Fibroblast of lung (primary cell): ENCODE measurements around the gene DOK4. TPM values are rescaled to one million over a fixed set of nuclear protein-coding genes. Genes with fewer than 3 reads are reported as not detected.

Source experiments
- DNase-seq, 2 donors: peaks; one replicate each; pipeline versions ENCODE4 v3.0.0 to v3.0.0-alpha.2; 2010; ENCODE audit warnings: low read depth in 2 of 2
- H2AFZ ChIP-seq: 2 replicates; pipeline ENCODE4 v1.5.1; 2012; ENCODE audit warnings: low read length, control low read depth, inconsistent platforms
- H3K27ac ChIP-seq: 2 replicates; pipeline ENCODE4 v1.5.1; 2011; ENCODE audit warnings: low read length, control low read depth; ENCODE audit not compliant: insufficient read depth
- H3K27me3 ChIP-seq: 2 replicates; pipeline ENCODE4 v1.5.1; 2011; ENCODE audit warnings: mild to moderate bottlenecking, low read length; ENCODE audit not compliant: control insufficient read depth, insufficient read depth
- H3K36me3 ChIP-seq: 2 replicates; pipeline ENCODE4 v1.5.1; 2011; ENCODE audit warnings: low read length; ENCODE audit not compliant: control insufficient read depth, insufficient read depth
- H3K4me1 ChIP-seq: 2 replicates; pipeline ENCODE4 v1.5.1; 2011; ENCODE audit warnings: low read length; ENCODE audit not compliant: control insufficient read depth, insufficient read depth; ENCODE audit errors: extremely low read depth
- H3K4me2 ChIP-seq: 2 replicates; pipeline ENCODE4 v1.5.1; 2011; ENCODE audit warnings: low read length, control low read depth; ENCODE audit not compliant: insufficient read depth; ENCODE audit errors: extremely low read depth
- H3K4me3 ChIP-seq, 4 experiments: fragments of 200-600 bp in 1 of 4; sonication (generic) in 1 of 4; replicated peaks in 1 of 4; 2 replicates each; pipeline ENCODE4 v1.5.1; 2011 to 2016; ENCODE audit warnings: low read length in 4 of 4, low read depth in 3 of 4, mild to moderate bottlenecking in 3 of 4, control low read depth in 2 of 4, inconsistent platforms in 1 of 4, mixed read lengths in 1 of 4; ENCODE audit not compliant: insufficient read depth in 1 of 4; ENCODE audit errors: control extremely low read depth in 1 of 4
- H3K79me2 ChIP-seq: 2 replicates; pipeline ENCODE4 v1.5.1; 2012; ENCODE audit warnings: mild to moderate bottlenecking, low read length, inconsistent platforms; ENCODE audit not compliant: control insufficient read depth, insufficient read depth
- H3K9ac ChIP-seq: 2 replicates; pipeline ENCODE4 v1.5.1; 2011; ENCODE audit warnings: mild to moderate bottlenecking, low read length, control low read depth; ENCODE audit not compliant: insufficient read depth
- H3K9me3 ChIP-seq: 2 replicates; pipeline ENCODE4 v1.5.1; 2012; ENCODE audit warnings: low read depth, low read length; ENCODE audit not compliant: control insufficient read depth, insufficient read depth
- H4K20me1 ChIP-seq: 2 replicates; pipeline ENCODE4 v1.5.1; 2011; ENCODE audit warnings: low read length; ENCODE audit not compliant: control insufficient read depth, insufficient read depth; ENCODE audit errors: extremely low read depth
- EZH2 ChIP-seq: IDR thresholded peaks from 2 replicates; pipeline ENCODE4 v1.5.1; 2012; ENCODE audit warnings: low read length, control low read depth, mild to moderate bottlenecking; ENCODE audit errors: missing control alignments
- polyA plus RNA-seq, 2 donors: library from polyadenylated mRNA; depleted of rRNA in 1 of 2; stranded (reverse) in 1 of 2; unstranded in 1 of 2; fragments of >200 nt; gene quantifications; 2 replicates each; pipeline ENCODE4 v1.2.1, GENCODE V29; 2011 to 2012; ENCODE audit warnings: missing spikeins in 1 of 2
- total RNA-seq: library from RNA; depleted of rRNA; stranded (reverse); fragments of >200 nt; gene quantifications from 2 replicates; pipeline ENCODE4 v1.2.1, GENCODE V29; 2014
- TF ChIP-seq, protein P1 (sequence below), 2 donors: IDR thresholded peaks in 1 of 2; conservative IDR thresholded peaks in 1 of 2; 1 replicate in 1 of 2; 2 replicates in 1 of 2; pipeline ENCODE4 v1.5.1; 2011 to 2012; ENCODE audit warnings: low read length in 2 of 2, control low read depth in 1 of 2, inconsistent platforms in 1 of 2, low read depth in 1 of 2, mild to moderate bottlenecking in 1 of 2

DOK4 gene
- total and polyA plus RNA-seq, 2 donors (not counting 1 experiment from before 2014, with no cell fraction given): 12.6 to 15.0 TPM

DNA sequence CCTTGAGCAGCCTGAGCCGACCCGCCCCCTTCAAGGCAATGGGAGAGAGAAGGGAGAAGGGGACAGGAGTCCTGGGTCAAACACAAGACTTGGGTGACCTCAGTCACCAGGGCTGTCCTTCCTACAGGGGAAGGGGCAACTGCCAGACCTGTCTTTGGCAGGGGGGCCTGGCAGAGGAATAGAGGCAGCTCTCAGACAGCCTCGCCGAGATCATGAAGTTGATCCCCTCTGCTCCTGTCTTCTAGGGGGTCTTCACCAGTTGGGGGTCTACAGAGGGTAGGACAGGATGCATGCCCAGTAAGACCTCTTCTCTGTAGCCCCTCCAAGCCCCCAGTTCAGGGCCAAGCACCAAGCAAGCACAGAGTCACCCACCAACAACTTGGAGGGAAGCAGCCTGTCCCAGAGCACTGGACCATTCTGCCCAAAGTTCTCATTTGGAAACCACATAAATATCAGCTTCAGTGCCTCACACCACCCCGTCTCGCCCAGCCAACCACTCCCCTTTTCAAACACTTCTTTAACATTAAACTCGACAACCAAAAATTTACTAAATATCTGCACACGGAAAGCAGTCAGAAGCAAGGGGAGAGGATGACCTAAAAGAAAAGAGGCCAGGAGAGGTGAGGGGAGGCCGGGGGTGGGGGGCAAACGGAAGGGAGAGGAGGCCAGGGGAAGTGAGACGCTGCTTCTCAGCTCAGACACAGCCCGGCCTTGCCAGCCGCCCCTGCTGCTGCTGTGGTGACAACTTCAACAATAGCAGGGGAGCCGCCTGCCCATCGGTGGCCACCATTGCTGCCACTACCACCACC, 7.7 kb downstream of the DOK4 start:
- H4K20me1 ChIP-seq: no peaks in the 10 kb centered on the region
- DNase-seq: no peak
- H2AFZ ChIP-seq: peak overlapping the region; percentile 51
- H3K27ac ChIP-seq: no peak overlapping the region
- peaks cover 3% of the 10 kb centered on the region for H3K36me3 ChIP-seq
- no peaks in the 10 kb centered on the region for H3K27me3 ChIP-seq
- H3K9me3 ChIP-seq: no peaks in the 10 kb centered on the region
- H3K4me1 ChIP-seq: peaks cover 16% of the 10 kb centered on the region
- peak overlapping the region; percentile 83 for H3K4me2 ChIP-seq
- peak overlapping the region; percentile 41 to 65 (median 53) for H3K4me3 ChIP-seq
- H3K79me2 ChIP-seq: no peaks in the 10 kb centered on the region
- no peak for TF ChIP-seq EZH2
- TF ChIP-seq, protein P1, sequence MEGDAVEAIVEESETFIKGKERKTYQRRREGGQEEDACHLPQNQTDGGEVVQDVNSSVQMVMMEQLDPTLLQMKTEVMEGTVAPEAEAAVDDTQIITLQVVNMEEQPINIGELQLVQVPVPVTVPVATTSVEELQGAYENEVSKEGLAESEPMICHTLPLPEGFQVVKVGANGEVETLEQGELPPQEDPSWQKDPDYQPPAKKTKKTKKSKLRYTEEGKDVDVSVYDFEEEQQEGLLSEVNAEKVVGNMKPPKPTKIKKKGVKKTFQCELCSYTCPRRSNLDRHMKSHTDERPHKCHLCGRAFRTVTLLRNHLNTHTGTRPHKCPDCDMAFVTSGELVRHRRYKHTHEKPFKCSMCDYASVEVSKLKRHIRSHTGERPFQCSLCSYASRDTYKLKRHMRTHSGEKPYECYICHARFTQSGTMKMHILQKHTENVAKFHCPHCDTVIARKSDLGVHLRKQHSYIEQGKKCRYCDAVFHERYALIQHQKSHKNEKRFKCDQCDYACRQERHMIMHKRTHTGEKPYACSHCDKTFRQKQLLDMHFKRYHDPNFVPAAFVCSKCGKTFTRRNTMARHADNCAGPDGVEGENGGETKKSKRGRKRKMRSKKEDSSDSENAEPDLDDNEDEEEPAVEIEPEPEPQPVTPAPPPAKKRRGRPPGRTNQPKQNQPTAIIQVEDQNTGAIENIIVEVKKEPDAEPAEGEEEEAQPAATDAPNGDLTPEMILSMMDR (conservative IDR thresholded peaks at IDR 0.05 in 1 of 2, IDR thresholded peaks at IDR 0.05 in 1 of 2; ENCODE audit: low read depth in 1 of 2, low read length in 2 of 2): no peak
- H3K9ac ChIP-seq: peak overlapping the region; percentile 46

DNA sequence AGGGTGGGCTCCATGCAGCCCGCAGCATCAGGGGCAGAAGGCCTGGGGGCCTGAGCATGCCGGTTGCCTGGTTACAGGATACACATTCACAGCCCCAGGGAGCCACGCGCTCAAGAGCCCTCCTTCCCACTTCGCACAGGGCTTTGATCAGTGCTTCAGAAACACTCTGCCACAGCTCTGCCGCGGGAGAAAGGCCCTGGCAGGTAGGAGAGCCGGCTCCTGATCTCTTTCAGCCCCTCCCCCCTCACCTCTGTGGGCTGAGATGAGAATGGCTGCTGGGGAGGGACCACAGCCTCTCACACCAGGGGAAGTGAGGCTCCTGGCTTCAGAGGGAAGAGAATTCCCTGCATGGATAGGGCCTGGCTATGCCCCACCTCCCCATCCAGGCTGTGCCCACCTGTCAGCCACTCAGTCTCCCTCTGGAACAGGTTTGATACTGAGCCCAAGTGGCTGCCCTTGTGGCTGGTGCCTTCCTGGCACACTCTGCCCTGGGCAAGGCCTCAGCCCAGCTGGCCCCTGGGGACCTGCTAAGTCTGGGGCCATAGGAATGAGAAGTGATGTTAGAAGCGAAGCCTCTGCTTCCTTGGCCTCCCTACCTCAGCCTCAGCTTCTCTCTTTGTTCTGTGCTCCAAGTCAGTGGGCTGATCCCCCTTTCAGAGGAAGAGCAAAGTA, 8.6 kb downstream of the DOK4 start:
- no peak for DNase-seq

DNA sequence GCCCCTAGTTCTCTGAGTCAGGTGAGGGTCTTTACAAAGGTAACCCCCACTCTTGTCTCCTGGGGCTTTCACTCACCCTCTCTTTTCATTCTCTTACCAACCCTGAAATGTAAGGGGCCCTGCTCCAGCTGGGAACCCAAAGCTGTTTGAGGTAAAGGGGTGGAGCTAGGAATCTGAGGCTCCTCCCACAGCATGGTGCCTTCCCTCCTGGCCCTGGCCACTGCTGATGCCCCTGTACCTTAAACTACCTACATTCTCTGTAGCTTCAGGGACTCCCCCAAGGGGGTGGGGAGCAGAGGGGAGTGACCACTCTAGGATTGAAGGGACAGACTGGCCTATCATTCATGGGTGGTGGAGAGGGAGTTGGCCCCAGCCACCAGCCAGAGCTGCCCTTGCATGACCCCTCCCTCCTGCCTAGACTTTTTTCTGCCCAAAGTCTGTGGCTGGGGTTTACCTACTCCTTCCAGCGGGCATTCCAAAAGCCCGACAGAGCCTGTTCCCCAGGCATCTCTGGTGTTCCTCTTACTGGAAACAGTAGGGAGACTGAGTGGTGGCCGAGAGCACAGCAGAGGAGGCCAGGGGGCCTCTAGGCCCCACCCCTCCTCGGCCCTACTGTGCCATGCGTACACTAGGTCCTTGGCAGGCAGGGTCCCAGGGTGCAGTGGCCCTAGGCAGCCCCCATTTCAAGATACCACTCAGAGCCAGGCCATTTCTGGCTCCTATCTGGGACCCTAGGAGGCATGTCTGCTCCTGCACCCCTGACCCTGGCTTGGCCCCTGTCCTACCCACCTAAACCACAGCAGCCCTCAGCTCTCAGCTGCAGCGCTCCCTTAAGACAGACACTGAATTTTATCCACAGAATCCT, 9.5 kb downstream of the DOK4 start:
- H3K4me3 ChIP-seq: no peak overlapping the region
- TF ChIP-seq, protein P1 (conservative IDR thresholded peaks at IDR 0.05 in 1 of 2, IDR thresholded peaks at IDR 0.05 in 1 of 2; ENCODE audit: low read depth in 1 of 2, low read length in 2 of 2): no peak
- TF ChIP-seq EZH2: no peak
- no peaks in the 10 kb centered on the region for H3K79me2 ChIP-seq
- peaks cover 8% of the 10 kb centered on the region for H3K36me3 ChIP-seq
- H2AFZ ChIP-seq: no peak overlapping the region
- no peak overlapping the region for H3K4me2 ChIP-seq
- H4K20me1 ChIP-seq: no peaks in the 10 kb centered on the region
- H3K9me3 ChIP-seq: no peaks in the 10 kb centered on the region
- no peak for DNase-seq
- no peaks in the 10 kb centered on the region for H3K27me3 ChIP-seq
- no peak overlapping the region for H3K9ac ChIP-seq
- peaks cover 16% of the 10 kb centered on the region for H3K4me1 ChIP-seq
- H3K27ac ChIP-seq: no peak overlapping the region

More for the DNA sequence above, 8.6 kb downstream of the DOK4 start:
- H2AFZ ChIP-seq: no peak overlapping the region
- H3K27me3 ChIP-seq: no peaks in the 10 kb centered on the region
- no peak overlapping the region for H3K27ac ChIP-seq
- no peak overlapping the region for H3K4me3 ChIP-seq
- H3K79me2 ChIP-seq: no peaks in the 10 kb centered on the region
- H3K4me2 ChIP-seq: no peak overlapping the region
- H4K20me1 ChIP-seq: no peaks in the 10 kb centered on the region
- H3K4me1 ChIP-seq: peaks cover 16% of the 10 kb centered on the region
- H3K36me3 ChIP-seq: peaks cover 6% of the 10 kb centered on the region
- no peak overlapping the region for H3K9ac ChIP-seq
- TF ChIP-seq EZH2: no peak
- H3K9me3 ChIP-seq: no peaks in the 10 kb centered on the region
